Right hindlimb (tissue), 1 donor: Measurements from ENCODE around the gene HEATR9.

Source experiments
- DNase-seq: peaks from one replicate; pipeline ENCODE4 v3.0.0-alpha.2; 2018

Gene HEATR9

GRCh38 chr17:35856603-35857002 is 12.1 kb downstream of the HEATR9 start:
- no peak for DNase-seq

- no peak for DNase-seq
These were observed 12.7 kb downstream of the HEATR9 start for GRCh38 chr17:35855965-35856364.

- DNase-seq, result peak; percentile 41
These were observed 19.0 kb downstream of the HEATR9 start for GRCh38 chr17:35849469-35850348.

- no peak for DNase-seq
These were observed 20.9 kb downstream of the HEATR9 start for GRCh38 chr17:35847633-35848373.

- no peak for DNase-seq
These were observed 21.7 kb downstream of the HEATR9 start for GRCh38 chr17:35847006-35847405.

GRCh38 chr17:35846055-35846809 is 22.5 kb downstream of the HEATR9 start:
- no peak for DNase-seq

GRCh38 chr17:35844547-35844946 is 24.1 kb downstream of the HEATR9 start:
- DNase-seq, result no peak

GRCh38 chr17:35843698-35844097 is 25.0 kb downstream of the HEATR9 start:
- no peak for DNase-seq

GRCh38 chr17:35842239-35842638 is 26.5 kb downstream of the HEATR9 start:
- no peak for DNase-seq

GRCh38 chr17:35841505-35841904 is 27.2 kb downstream of the HEATR9 start:
- no peak for DNase-seq

- no peak for DNase-seq
These were observed 27.6 kb downstream of the HEATR9 start for GRCh38 chr17:35841101-35841500.

- DNase-seq, result no peak
These were observed 43.5 kb downstream of the HEATR9 start for GRCh38 chr17:35825206-35825605.

GRCh38 chr17:35821308-35821707 is 47.4 kb downstream of the HEATR9 start:
- no peak for DNase-seq

GRCh38 chr17:35819455-35819854 is 49.2 kb downstream of the HEATR9 start:
- DNase-seq, result no peak

GRCh38 chr17:35817196-35817595 is 51.5 kb downstream of the HEATR9 start:
- DNase-seq, result no peak

- no peak for DNase-seq
These were observed 52.0 kb downstream of the HEATR9 start for GRCh38 chr17:35816723-35817122.

- no peak for DNase-seq
These were observed 56.2 kb downstream of the HEATR9 start for GRCh38 chr17:35812456-35812855.

- DNase-seq, result no peak
These were observed 56.9 kb downstream of the HEATR9 start for GRCh38 chr17:35811759-35812158.

- no peak for DNase-seq
These were observed 58.7 kb downstream of the HEATR9 start for GRCh38 chr17:35809855-35810461.

- DNase-seq, result peak; percentile 98
These were observed 59.5 kb downstream of the HEATR9 start, which contains the start of gene TAF15 for GRCh38 chr17:35808962-35809854. TSS of gene TAF15 (plus strand) at chr17:35809484. CDS start at chr17:35809570, 86 bp downstream.

- DNase-seq, result no peak
These were observed 60.3 kb downstream of the HEATR9 start for GRCh38 chr17:35808240-35808961.
